GM12872 (cell line): Measurements from ENCODE around the gene HECW1.

ENCODE experiments used
- CTCF ChIP-seq: IDR thresholded peaks from 3 replicates; pipeline ENCODE4 v1.5.1; 2011; ENCODE audit warnings: low read depth, mild to moderate bottlenecking, low read length, moderate library complexity; ENCODE audit not compliant: insufficient read depth

HECW1 gene

GRCh38 chr7:43121973-43122372 lies 9.5 kb downstream of the HECW1 start:
- TF ChIP-seq CTCF: no peak

- TF ChIP-seq CTCF: no peak
Measured at GRCh38 chr7:43123457-43123856, 11.0 kb downstream of the HECW1 start.

GRCh38 chr7:43124388-43124787 lies 11.9 kb downstream of the HECW1 start:
- TF ChIP-seq CTCF: no peak

GRCh38 chr7:43130347-43130746 lies 17.9 kb downstream of the HECW1 start:
- TF ChIP-seq CTCF: no peak

GRCh38 chr7:43135129-43135528 lies 22.7 kb downstream of the HECW1 start:
- TF ChIP-seq CTCF: no peak

GRCh38 chr7:43136064-43136463 lies 23.6 kb downstream of the HECW1 start:
- no peak for TF ChIP-seq CTCF

GRCh38 chr7:43137811-43138210 lies 25.4 kb downstream of the HECW1 start:
- TF ChIP-seq CTCF: no peak

- TF ChIP-seq CTCF: no peak
Measured at GRCh38 chr7:43138710-43139109, 26.3 kb downstream of the HECW1 start.
